Kidney epithelial cell (primary cell): ENCODE results near the gene DENND1A. TPM values are rescaled to one million over a fixed set of nuclear protein-coding genes. Genes with fewer than 3 reads are reported as not detected.

ENCODE experiments used
- DNase-seq: peaks from one replicate; pipeline ENCODE4 v3.0.0-alpha.2; 2010; ENCODE audit warnings: low read depth
- H3K27me3 ChIP-seq: 2 replicates; pipeline ENCODE4 v1.6.0; 2011; ENCODE audit warnings: low read length; ENCODE audit not compliant: control insufficient read depth, insufficient read depth
- H3K36me3 ChIP-seq: 2 replicates; pipeline ENCODE4 v1.5.1; 2011; ENCODE audit warnings: low read length; ENCODE audit not compliant: control insufficient read depth, insufficient read depth
- H3K4me3 ChIP-seq: 2 replicates; pipeline ENCODE4 v1.5.1; 2011; ENCODE audit warnings: low read depth, mild to moderate bottlenecking, control low read depth, low read length
- total RNA-seq: library from RNA; depleted of rRNA; stranded (reverse); fragments of >200 nt; gene quantifications from 2 replicates; pipeline ENCODE4 v1.2.3, GENCODE V29; 2015
- TF ChIP-seq, protein P1 (sequence below): IDR thresholded peaks from 2 replicates; pipeline ENCODE4 v1.5.1; 2011; ENCODE audit warnings: mild to moderate bottlenecking, moderate library complexity, low read length, control low read depth, inconsistent platforms; ENCODE audit not compliant: insufficient read depth, poor library complexity, severe bottlenecking

Gene DENND1A
- total RNA-seq, 1 donor from 2014 or later, result 14.5 TPM

GRCh38 chr9:123771690-123772089 is 158.2 kb downstream of the DENND1A start:
- Histone ChIP-seq H3K36me3 (no peaks in the 10 kb centered on the region), H3K27me3 (no peaks in the 10 kb centered on the region), H3K4me3 (no peak overlapping the region)
- no peak for DNase-seq
- TF ChIP-seq, protein P1, sequence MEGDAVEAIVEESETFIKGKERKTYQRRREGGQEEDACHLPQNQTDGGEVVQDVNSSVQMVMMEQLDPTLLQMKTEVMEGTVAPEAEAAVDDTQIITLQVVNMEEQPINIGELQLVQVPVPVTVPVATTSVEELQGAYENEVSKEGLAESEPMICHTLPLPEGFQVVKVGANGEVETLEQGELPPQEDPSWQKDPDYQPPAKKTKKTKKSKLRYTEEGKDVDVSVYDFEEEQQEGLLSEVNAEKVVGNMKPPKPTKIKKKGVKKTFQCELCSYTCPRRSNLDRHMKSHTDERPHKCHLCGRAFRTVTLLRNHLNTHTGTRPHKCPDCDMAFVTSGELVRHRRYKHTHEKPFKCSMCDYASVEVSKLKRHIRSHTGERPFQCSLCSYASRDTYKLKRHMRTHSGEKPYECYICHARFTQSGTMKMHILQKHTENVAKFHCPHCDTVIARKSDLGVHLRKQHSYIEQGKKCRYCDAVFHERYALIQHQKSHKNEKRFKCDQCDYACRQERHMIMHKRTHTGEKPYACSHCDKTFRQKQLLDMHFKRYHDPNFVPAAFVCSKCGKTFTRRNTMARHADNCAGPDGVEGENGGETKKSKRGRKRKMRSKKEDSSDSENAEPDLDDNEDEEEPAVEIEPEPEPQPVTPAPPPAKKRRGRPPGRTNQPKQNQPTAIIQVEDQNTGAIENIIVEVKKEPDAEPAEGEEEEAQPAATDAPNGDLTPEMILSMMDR, result no peak

GRCh38 chr9:123769719-123770118 is 160.2 kb downstream of the DENND1A start:
- Histone ChIP-seq H3K4me3 (no peak overlapping the region), H3K36me3 (no peaks in the 10 kb centered on the region), H3K27me3 (no peaks in the 10 kb centered on the region)
- no peak for DNase-seq
- TF ChIP-seq, protein P1, result no peak

GRCh38 chr9:123763910-123764588 is 165.9 kb downstream of the DENND1A start:
- Histone ChIP-seq H3K36me3 (no peaks in the 10 kb centered on the region), H3K4me3 (no peak overlapping the region), H3K27me3 (no peaks in the 10 kb centered on the region)
- peak; percentile 19 for DNase-seq
- TF ChIP-seq, protein P1, result no peak

DNA sequence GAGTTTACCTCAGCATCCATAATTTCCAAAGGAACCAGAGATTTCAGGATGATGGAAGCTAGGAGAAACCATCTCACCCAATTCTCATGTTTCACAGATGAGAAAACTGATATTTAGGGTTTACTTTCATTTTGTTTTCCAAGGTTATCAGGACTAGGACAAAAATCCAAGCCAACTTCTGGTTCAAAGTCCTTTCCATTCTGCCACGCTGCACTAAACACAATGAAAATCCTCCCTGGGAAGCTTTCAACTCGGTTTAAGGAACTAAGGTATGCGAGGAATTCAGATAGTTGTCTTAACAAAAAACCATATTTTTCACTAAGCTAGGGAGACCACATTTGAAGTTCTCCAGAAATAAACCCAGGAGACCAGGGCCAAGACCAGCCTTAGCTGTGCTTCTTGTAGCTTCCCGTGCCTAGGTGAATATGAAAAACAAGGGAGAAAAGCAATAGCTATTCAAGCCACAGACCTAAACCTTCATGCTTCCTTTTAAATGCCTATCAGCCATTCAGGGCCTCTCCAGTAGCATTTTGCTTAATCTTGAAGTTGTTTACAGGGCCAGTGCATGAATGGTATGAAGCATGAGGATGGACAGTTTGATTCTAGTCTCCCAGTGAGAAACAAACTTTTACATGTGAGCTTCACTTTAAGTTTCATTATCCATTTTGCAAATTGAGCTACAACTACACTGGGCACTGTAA is 167.9 kb downstream of the DENND1A start:
- TF ChIP-seq, protein P1, result no peak
- Histone ChIP-seq H3K27me3 (no peaks in the 10 kb centered on the region), H3K4me3 (no peak overlapping the region), H3K36me3 (no peaks in the 10 kb centered on the region)
- no peak for DNase-seq

DNA sequence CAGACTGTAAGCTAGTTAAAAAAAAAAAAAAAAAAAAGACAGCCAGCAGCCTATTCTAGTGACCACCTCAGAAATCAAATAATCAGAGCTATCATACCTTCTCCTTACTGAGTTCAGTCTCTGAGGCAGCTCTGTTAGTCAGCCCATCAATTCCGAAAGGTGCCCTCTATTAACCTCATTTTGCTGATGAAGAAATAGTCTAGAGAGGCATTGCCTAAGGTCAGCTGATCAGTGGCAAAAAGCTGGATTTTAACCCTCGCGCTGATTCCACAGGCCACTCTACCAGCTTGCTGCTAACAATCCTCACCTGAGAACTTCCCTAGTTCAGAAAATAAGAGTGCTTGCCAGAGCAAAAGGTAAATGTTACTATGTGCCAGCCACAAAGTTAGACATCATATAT is 172.0 kb downstream of the DENND1A start:
- Histone ChIP-seq H3K4me3 (no peak overlapping the region), H3K27me3 (no peaks in the 10 kb centered on the region), H3K36me3 (no peaks in the 10 kb centered on the region)
- TF ChIP-seq, protein P1, result no peak
- DNase-seq, result no peak
